Measurements from ENCODE around the gene CCDC14. TPM values are rescaled to one million over a fixed set of nuclear protein-coding genes. Genes with fewer than 3 reads are reported as not detected.
"Not testable (repeated sequence)": the region's sequence is repeated elsewhere in the genome, so short reads cannot be mapped to it uniquely, and the experiment has no call there.

CCDC14 gene
- total and polyA plus RNA-seq, 10 donors: 13.6 to 53.9 (median 27.4) TPM

- Histone ChIP-seq H3K4me1 (no peaks in the 10 kb centered on the region), H3K27me3 (replicated peaks in 1 of 7) (no peaks in the 10 kb centered on the region), H3K9me3 (peaks cover 0 to 3% (median under 1%) of the 10 kb centered on the region in 8 donors), H3K4me3 (no peak overlapping the region), H3K36me3 (no peaks in the 10 kb centered on the region), H3K27ac (no peak overlapping the region)
- no peak for DNase-seq
- TF ChIP-seq, protein P1, sequence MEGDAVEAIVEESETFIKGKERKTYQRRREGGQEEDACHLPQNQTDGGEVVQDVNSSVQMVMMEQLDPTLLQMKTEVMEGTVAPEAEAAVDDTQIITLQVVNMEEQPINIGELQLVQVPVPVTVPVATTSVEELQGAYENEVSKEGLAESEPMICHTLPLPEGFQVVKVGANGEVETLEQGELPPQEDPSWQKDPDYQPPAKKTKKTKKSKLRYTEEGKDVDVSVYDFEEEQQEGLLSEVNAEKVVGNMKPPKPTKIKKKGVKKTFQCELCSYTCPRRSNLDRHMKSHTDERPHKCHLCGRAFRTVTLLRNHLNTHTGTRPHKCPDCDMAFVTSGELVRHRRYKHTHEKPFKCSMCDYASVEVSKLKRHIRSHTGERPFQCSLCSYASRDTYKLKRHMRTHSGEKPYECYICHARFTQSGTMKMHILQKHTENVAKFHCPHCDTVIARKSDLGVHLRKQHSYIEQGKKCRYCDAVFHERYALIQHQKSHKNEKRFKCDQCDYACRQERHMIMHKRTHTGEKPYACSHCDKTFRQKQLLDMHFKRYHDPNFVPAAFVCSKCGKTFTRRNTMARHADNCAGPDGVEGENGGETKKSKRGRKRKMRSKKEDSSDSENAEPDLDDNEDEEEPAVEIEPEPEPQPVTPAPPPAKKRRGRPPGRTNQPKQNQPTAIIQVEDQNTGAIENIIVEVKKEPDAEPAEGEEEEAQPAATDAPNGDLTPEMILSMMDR (IDR thresholded peaks at IDR 0.05 in 8 of 11, conservative IDR thresholded peaks at IDR 0.05 in 3 of 11): no peak
- no peak for TF ChIP-seq POLR2AphosphoS5 (IDR thresholded peaks at IDR 0.05)
- no peak for TF ChIP-seq POLR2A (IDR thresholded peaks at IDR 0.05)
- intact Hi-C loops (cut with DNase I; ENCODE audit: low total_unique reads): no loop called here
- 82 to 93% (median 88%) methylated on average over 5 of the region's 5 CpGs for WGBS, 5 donors
These were observed 61.6 kb downstream of the CCDC14 start for GRCh38 chr3:123899300-123899865.

- H3K27me3 ChIP-seq (replicated peaks in 1 of 7): no peaks in the 10 kb centered on the region
- DNase-seq: no peak
- WGBS, 5 donors: 88 to 100% (median 91%) methylated on average over 1 of the region's 1 CpG
- H3K27ac ChIP-seq: no peak overlapping the region
- H3K36me3 ChIP-seq: no peaks in the 10 kb centered on the region
- TF ChIP-seq POLR2AphosphoS5 (IDR thresholded peaks at IDR 0.05): no peak
- TF ChIP-seq, protein P1 (IDR thresholded peaks at IDR 0.05 in 8 of 11, conservative IDR thresholded peaks at IDR 0.05 in 3 of 11): no peak
- TF ChIP-seq POLR2A (IDR thresholded peaks at IDR 0.05): no peak
- H3K4me3 ChIP-seq: no peak overlapping the region
- H3K9me3 ChIP-seq: peaks cover 0 to 38% (median 34%) of the 10 kb centered on the region in 8 donors
- intact Hi-C loops (cut with DNase I; ENCODE audit: low total_unique reads): no loop called here
- no peaks in the 10 kb centered on the region for H3K4me1 ChIP-seq
These were observed 68.0 kb downstream of the CCDC14 start for GRCh38 chr3:123893012-123893411.

DNA sequence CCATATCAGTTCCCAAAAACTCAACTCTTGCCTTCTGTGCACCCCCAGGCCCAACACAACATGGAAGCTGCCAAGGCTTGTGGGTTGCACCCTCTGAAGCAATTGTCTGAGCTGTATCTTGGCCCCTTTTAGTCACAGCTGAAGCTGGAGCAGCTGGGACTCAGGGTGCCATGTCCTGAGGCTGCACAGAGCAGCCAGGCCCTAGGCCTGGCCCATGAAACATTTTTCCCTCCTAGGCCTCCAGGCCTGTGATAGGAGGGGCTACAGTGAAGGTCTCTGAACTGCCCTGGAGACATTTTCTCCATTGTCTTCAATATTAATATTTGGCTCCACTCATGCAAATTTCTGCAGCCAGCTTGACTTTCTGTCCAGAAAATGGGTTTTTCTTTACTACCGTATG, 68.8 kb downstream of the CCDC14 start:
- no peak for DNase-seq
- H3K4me1 ChIP-seq: no peaks in the 10 kb centered on the region
- H3K4me3 ChIP-seq: no peak overlapping the region
- no peak overlapping the region for H3K27ac ChIP-seq
- intact Hi-C loops (cut with DNase I; ENCODE audit: low total_unique reads): no loop called here
- no peak for TF ChIP-seq POLR2AphosphoS5 (IDR thresholded peaks at IDR 0.05)
- no peak for TF ChIP-seq POLR2A (IDR thresholded peaks at IDR 0.05)
- TF ChIP-seq, protein P1 (IDR thresholded peaks at IDR 0.05 in 8 of 11, conservative IDR thresholded peaks at IDR 0.05 in 3 of 11): no peak
- H3K36me3 ChIP-seq: no peaks in the 10 kb centered on the region
- peaks cover 0 to 38% (median 34%) of the 10 kb centered on the region in 8 donors for H3K9me3 ChIP-seq
- no peaks in the 10 kb centered on the region for H3K27me3 ChIP-seq (replicated peaks in 1 of 7)
- WGBS, 5 donors: 0 to 49% (median 0%) methylated on average over 1 of the region's 1 CpG

DNA sequence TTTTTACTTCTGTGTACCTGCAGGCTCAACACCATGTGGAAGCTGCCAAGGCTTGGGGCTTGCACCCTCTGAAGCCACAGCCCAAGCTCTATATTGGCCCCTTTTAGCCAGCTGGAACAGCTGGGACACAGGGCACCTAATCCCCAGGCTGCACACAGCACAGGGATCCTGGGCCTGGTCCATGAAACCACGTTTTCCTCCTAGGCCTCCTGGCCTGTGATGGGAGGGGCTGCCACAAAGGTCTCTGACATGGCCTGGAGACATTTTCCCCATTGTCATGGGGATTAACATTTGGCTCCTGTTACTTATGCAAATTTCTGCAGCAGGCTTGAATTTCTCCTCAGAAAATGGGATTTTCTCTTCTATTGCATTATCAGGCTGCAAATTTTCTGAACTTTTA, 70.0 kb downstream of the CCDC14 start:
- H3K27me3 ChIP-seq (replicated peaks in 1 of 7); H3K4me1 ChIP-seq; H3K4me3 ChIP-seq; intact Hi-C loops (cut with DNase I; ENCODE audit: low total_unique reads); DNase-seq; H3K36me3 ChIP-seq; H3K27ac ChIP-seq: not testable (repeated sequence)
- peaks cover 0 to 38% (median 34%) of the 10 kb centered on the region in 8 donors for H3K9me3 ChIP-seq
- WGBS, 5 donors: 38 to 75% (median 66%) methylated on average over 1 of the region's 1 CpG

GRCh38 chr3:123890162-123890561, 70.9 kb downstream of the CCDC14 start:
- DNase-seq; intact Hi-C loops (cut with DNase I; ENCODE audit: low total_unique reads); H3K4me3 ChIP-seq; H3K36me3 ChIP-seq; H3K27ac ChIP-seq; H3K4me1 ChIP-seq: not testable (repeated sequence)
- Histone ChIP-seq H3K27me3 (replicated peaks in 1 of 7) (peaks cover 0 to 15% (median 0%) of the 10 kb centered on the region in 7 donors), H3K9me3 (peaks cover 0 to 38% (median 34%) of the 10 kb centered on the region in 8 donors)
- 91 to 98% (median 94%) methylated on average over 3 of the region's 3 CpGs for WGBS, 5 donors

Data from spleen (tissue), 11 donors.